Activated CD8-positive, alpha-beta memory T cell treated with anti-CD3 and anti-CD28 coated beads for 48 hours (primary cell): ENCODE measurements around the gene NRXN3.

Experiments
- DNase-seq, 3 experiments: peaks; one replicate each; pipeline ENCODE4 v3.0.0-alpha.2; 2020; ENCODE audit warnings: low read depth in 2 of 3, low spot score in 2 of 3

Gene NRXN3

DNA sequence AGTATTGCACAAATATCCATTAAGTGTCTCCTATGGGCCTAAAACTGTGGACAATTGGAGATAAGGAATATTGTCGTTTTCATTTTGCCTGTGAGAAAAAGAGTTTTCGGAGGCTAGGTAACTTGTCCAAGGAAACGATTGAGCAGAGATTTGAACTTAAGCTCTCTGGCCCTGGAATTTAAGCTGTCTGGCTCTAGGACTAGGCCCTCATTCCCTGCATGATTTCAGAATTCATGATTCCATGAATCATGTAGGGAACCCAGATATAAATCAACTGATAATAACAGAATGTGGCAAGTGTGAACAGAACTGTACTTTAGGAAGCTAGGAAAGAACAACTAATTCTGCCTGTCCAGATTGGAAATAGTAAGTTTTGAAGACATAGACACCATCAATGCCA is 1100.2 kb downstream of the NRXN3 start:
- no peak for DNase-seq

DNA sequence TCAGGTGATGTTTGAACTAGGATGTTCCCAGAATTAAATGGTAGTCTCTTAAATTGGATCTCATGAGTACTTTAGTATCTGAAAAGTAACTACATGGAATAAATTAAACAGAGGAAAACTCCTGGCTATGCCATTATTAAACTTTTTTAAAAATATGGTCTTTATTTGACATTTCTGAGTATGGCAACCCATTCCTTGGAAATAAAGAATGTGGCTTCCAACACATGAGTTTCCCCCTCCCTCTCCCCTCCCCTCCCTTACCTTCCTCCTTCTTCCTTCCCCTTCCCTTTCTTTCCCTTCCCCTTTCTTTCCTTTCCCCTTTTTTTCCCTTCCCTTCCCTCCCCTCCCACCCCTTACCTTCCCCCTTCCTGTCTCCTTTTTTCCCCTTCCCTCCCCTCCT is 1100.9 kb downstream of the NRXN3 start:
- no peak for DNase-seq

- no peak for DNase-seq
These were observed 1104.6 kb downstream of the NRXN3 start for GRCh38 chr14:79274641-79275291.

DNA sequence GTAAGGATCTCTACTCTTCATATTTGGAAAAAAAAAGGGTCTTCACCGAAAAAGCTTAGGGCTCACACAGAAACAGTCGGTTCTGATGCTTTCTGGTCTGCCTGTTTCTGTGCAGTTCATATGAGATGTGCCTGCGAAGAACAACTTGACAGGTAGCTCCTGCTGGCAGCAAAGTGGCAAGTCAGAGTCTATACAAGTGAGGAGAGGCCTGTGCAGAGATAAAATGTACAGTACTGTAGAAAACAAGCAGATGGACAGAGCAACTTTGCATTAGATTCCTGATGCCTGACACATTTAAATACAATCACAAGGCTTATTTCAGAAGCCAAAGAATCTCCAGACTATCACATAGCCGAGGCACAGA is 1105.1 kb downstream of the NRXN3 start:
- DNase-seq, result no peak

DNA sequence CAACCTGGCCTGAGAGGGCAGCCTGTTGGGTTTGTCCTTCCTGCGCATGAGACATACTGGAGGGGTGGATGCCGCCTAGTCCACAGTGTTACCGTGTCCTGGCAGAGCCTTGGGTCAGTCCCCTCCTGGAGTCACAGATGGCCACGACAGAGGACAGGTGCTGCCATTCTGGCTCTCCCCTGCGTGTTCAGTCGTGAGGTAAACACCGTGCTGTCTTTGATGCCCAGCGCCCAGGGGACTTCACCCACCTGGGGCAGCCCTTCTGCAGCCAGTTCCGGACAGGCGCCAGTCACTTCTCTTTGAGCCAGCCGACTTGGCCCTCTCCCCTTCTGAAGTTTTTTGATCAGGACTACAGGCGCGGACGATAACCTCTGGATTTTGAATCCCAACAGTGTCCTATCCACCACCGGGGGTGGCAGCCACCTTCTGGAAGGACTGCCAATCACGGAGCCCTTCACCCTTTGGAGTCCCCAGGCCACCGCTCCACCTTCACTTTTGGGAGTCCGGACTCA is 1108.2 kb downstream of the NRXN3 start:
- no peak for DNase-seq

DNA sequence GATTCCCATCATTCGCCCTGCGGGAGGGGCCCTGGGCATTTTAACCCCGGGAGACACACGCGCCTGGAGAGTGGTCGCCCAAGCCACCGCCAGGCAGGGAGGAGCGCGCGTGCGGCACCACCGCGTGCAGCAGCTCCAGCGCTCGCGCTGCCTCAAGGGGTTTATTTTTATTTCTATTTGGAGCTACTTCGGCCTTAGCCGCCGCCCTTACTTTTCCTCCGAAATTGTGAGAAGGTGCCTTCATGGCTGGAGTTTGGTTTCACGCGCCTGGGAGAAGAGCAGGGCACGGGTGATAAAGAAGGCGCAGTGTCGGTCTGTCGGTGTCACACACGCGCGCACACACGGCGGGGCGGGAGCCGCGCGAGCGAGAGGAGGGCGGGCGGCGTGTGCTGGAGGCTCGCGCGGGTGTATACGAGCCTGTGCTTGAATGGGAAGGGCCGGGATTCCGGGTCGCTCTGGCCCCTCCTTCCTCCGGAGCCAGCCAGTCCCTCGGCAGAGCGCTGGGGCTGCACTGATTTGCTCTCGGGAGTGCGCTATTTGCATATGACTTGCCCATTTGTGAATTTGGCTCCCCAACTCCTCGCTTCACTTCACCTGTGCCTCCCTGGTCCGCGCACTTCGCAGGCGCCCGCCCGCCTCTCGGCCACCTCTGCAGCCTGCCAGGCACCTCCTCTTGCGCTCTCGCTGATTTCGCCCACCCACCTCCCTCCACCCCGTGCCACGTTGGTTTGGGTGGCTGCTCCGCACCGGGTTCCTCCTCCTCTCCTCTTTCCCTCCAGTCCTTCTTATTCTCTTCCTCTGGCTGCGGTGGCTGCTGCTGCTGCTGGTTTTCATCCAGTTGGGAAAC is 1108.8 kb downstream of the NRXN3 start:
- DNase-seq, result no peak

- DNase-seq, result no peak
These were observed 1109.7 kb downstream of the NRXN3 start for GRCh38 chr14:79279645-79280597.

DNA sequence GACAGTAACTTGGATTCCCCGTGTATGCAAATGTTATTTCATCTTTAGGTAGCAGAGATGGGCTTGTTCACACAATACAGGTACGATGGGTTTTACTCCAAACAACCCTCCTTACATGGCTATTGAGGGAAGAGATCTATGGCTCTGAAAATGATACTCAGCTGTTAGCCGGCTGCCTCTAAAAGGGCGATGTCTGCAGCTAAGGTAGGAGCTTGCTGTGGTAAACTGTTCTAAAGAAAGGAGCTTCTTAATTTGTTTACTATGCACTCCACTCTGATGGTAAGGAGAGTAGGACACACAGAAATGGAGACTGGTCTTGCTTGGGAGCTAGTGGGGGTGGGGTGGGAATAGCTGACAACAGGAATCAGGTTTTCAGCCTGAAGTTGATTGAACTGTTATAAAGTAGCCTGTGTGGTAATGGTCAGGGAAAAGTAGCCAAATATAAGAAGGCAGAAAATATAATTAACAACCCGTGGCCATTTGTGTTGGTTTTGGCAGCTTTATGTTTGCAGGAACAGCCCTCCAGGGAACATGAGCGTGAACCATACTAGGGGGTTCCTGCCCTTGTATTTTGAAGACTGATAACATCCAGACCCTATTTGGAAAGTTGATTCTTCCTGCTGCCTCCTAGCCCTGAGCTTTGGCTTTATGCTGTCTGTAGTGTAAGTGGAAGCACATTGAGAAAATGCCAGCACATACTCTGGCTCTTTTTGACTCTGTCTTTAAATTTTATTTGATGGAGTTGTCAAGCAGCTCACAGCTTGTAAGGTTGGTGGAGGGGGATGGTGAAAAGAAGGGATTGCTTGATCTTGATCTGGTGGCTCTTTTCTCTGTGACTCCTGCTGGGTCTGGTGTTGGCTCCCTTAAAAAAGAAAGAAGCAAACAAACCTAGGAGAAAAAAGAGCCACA is 1111.3 kb downstream of the NRXN3 start:
- no peak for DNase-seq

- no peak for DNase-seq
These were observed 1114.4 kb downstream of the NRXN3 start for GRCh38 chr14:79284621-79285020.

GRCh38 chr14:79285263-79285662 is 1115.1 kb downstream of the NRXN3 start:
- DNase-seq, result no peak

GRCh38 chr14:79287976-79288375 is 1117.8 kb downstream of the NRXN3 start:
- DNase-seq, result no peak

- no peak for DNase-seq
These were observed 1123.5 kb downstream of the NRXN3 start for GRCh38 chr14:79293482-79294177.

DNA sequence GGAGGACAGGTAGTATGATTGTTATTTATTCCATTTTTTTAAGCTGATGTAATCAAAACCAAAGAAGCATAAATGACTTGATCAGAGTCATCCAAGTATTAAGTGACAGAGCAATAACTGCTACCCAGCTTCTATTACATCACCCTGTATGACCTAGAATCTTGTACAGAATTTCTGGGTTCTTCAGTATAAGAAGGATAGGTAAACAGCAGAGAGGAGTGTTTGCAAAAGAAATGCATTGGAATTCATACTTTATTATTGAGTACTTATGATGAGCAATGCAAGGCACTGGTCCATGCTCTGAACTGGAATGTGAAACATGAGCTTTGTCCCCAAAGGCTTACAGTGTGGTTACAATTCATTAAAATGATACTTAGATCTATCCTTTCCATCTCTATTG is 1124.3 kb downstream of the NRXN3 start:
- no peak for DNase-seq

DNA sequence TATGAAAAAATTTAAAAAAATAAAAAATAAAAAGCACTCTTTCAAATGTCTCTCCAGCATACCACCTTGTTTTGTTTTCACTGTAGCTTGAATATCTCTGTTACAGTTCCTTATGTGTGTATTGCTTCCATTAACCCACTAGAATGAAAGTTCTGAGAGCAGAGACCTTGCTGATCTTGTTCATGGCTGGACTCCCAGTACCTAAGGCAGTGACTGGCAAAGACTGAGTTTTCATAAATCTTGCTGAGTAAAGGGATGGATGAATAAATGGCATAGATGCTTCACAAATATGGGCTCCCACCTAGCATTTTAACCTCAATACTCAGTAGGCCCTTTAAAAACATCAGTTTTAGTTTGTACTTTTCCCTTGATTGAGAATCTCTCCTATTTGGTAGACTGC is 1125.2 kb downstream of the NRXN3 start:
- DNase-seq, result no peak

DNA sequence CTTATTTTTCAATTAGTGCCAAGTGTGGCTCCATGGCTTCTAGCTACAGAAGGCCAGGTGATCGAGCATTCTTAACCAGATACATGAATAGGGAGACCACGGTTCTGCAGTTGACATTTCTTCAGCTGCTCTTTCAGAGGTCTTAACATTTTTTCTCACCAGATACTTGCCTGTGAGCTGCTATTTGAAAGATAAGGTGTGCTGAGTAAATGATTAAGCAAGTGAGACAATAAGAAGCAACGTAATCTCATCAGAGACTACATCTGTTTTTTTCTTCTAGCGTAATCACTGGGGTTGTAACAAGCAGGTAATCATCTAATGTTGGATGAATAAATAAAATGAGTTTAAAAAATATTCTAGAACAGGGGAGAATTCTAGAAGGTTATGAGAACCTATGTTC is 1128.2 kb downstream of the NRXN3 start:
- DNase-seq, result no peak

DNA sequence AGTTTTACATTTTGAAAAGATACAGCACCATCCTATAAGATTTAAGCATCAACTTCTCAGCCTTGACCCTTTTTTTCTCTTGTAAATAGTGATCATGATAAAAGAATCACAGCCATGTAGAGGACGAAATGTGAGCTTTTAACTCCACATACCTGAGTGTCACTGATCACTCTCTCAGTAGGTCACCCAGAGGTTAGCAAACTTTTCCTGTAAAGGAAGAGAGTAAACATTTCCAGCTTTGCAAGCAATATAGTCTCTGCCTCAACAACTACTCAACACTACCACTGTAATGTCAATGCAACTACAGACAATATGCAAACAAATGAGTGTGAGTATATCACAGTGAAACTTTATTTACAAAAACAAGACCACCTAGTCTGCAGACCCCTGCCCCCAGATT is 1129.0 kb downstream of the NRXN3 start:
- no peak for DNase-seq

DNA sequence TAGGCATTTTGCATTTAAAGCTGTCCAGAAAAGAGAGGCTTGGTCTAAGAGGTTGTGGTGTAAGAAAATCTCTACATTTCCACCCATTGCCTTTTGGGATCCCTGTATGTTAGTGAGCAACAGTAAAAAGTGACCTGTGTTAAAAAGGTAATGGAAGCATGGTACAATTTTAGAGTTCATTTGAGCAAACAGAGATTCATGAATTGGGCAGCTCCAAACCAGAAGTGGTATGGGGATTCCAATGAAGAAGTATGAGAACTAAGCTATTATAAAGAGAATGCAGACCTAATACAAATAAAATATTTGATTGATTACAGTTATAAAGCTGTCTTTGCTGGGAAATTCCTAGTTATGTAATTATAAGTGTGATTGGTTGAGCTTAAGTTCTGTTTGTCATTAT is 1134.1 kb downstream of the NRXN3 start:
- DNase-seq, result no peak

DNA sequence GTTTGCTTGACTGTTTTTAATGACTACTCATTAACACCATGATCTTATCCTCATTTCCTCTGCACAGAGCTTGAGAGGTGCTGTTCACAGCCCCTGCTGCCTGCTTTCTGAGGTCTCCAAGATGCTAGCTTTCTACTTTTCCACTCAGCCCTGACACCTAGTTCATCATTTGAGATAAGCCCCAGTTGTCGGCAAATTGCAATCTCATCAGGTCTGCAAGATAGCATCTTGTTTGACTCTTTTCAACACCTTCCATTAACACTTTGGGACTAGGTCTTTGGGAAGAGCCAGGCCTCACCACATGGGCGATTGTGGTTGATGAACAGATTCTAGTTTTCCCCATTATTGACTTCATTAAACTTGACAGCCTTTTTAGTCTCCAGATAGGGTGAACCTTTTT is 1136.4 kb downstream of the NRXN3 start:
- DNase-seq, result no peak

GRCh38 chr14:79318371-79318770 is 1148.2 kb downstream of the NRXN3 start:
- DNase-seq, result no peak

DNA sequence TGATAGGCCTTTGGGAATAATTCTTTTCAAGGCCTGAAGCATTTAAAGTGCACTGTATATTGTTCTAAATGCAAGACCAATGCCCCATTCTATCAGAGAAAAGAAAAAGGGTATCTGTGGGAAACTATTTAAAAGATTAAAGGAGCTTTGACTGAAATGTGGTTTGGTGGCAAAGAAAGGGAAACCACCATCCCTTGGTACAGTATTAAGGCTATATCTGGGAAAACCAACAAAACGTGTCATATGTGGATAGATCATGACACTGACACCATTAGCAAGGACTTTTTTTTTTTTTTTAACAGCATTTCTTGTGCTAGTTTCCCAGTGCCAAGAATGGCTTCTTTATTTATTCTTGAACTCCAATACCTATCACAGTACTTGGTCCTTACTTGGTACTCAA is 1150.4 kb downstream of the NRXN3 start:
- DNase-seq, result no peak
